Heart left ventricle (tissue), 16 donors: ENCODE results near the gene CASKIN1. TPM values are rescaled to one million over a fixed set of nuclear protein-coding genes. Genes with fewer than 3 reads are reported as not detected.

Experiments used
- ATAC-seq, 4 donors: fragments of 200-7000 bp; cut with Tn5 transposase; one replicate each; pipeline ENCODE4 v1.9.1; 2020 to 2022; ENCODE audit warnings: moderate library complexity in 4 of 4, mild to moderate bottlenecking in 3 of 4, moderate number of reproducible peaks in 1 of 4
- DNase-seq, 5 donors: peaks; one replicate each; pipeline ENCODE4 v3.0.0-alpha.2; 2020
- H3K27ac ChIP-seq, 12 donors: fragments of 200-600 bp; sonication (generic) in 4 of 12; one replicate each; pipeline versions ENCODE4 v1.5.0 to v1.8.0; 2016 to 2022; ENCODE audit warnings: mild to moderate bottlenecking in 2 of 12
- H3K27me3 ChIP-seq, 9 donors: fragments of 200-600 bp; sonication (generic) in 2 of 9; one replicate each; pipeline versions ENCODE4 v1.5.1 to v1.8.0; 2016 to 2022; ENCODE audit warnings: mild to moderate bottlenecking in 3 of 9
- H3K36me3 ChIP-seq, 9 donors: fragments of 200-600 bp; sonication (generic) in 2 of 9; one replicate each; pipeline versions ENCODE4 v1.5.0 to v1.8.0; 2018 to 2022; ENCODE audit warnings: mild to moderate bottlenecking in 2 of 9
- H3K4me1 ChIP-seq, 12 donors: fragments of 200-600 bp; sonication (generic) in 4 of 12; one replicate each; pipeline versions ENCODE4 v1.5.0 to v1.8.0; 2016 to 2022; ENCODE audit warnings: mild to moderate bottlenecking in 3 of 12
- H3K4me3 ChIP-seq, 12 donors: fragments of 200-600 bp; sonication (generic) in 4 of 12; one replicate each; pipeline versions ENCODE4 v1.5.0 to v1.8.0; 2017 to 2022; ENCODE audit warnings: mild to moderate bottlenecking in 9 of 12, moderate library complexity in 4 of 12
- H3K9me3 ChIP-seq, 12 donors: fragments of 200-600 bp; sonication (generic) in 4 of 12; one replicate each; pipeline versions ENCODE4 v1.5.0 to v1.8.0; 2016 to 2022; ENCODE audit warnings: mild to moderate bottlenecking in 1 of 12
- POLR2A ChIP-seq, 2 donors: fragments of 450-650 bp; IDR thresholded peaks; one replicate each; pipeline ENCODE4 v1.6.1; 2017; ENCODE audit warnings: antibody characterized with exemption in 2 of 2, mild to moderate bottlenecking in 2 of 2, moderate library complexity in 2 of 2
- WGBS, 4 donors: extraction: QIAGEN DNeasy Blood & Tissue Kit in 2 of 4; methylation state at CpG; one replicate each; pipeline versions ENCODE4 v1.1.5 to v1.1.7; 2013 to 2018; 5-methylcytosine and 5-hydroxymethylcytosine counted together
- intact Hi-C, 10 donors: fragments of 100-400 bp; cut with DNase I; formaldehyde crosslinking; loops; one replicate each; pipeline versions ENCODE4 v1.11.1 to v1.14.2; 2022
- polyA plus RNA-seq, 2 donors: library from polyadenylated mRNA; stranded (reverse); fragments of 200-250 nt; gene quantifications; one replicate each; pipeline ENCODE4 v1.2.3, GENCODE V29; 2013
- total RNA-seq, 9 donors: library from RNA; depleted of rRNA in 2 of 9; stranded (reverse); fragments of >200 nt in 2 of 9; fragmentation: NEBNext Ultra II Directional in 3 of 9; extraction: Animal tissue kit (Norgen Biotek cat#: 25700) in 3 of 9; gene quantifications; one replicate each; pipeline versions ENCODE4 v1.1.0 to v1.2.4, GENCODE V29; 2016 to 2023
- TF ChIP-seq, protein P1 (sequence below), 12 donors: fragments of 200-600 bp; sonication (generic) in 4 of 12; IDR thresholded peaks; one replicate each; pipeline versions ENCODE4 v1.5.0 to v1.8.0; 2018 to 2022; ENCODE audit warnings: antibody characterized with exemption in 12 of 12, mild to moderate bottlenecking in 5 of 12
- donor health status: ischemic (EF 13 %, LVEDD 7.1; RV severe dilation, severe dysfunction).
- donor health status: healthy with polysubstance abuse.
- donor health status: DM: no; HTN: yes; CAD: no.
- donor health status: DM: no; HTN: no; CAD: no.
- donor health status: ischemic (EF 25% LVEDD 6.9; RV normal size, moderate dysfunction).
- donor health status: ischemic (EF 25% LVEDD 5.7; RV mildly dilated, moderate dysfunction).
- donor health status: healthy.
- donor health status: DM: yes; HTN: yes; CAD: no.
- donor health status: ischemic (EF 35%, LVEDD 5.7; RV mildly dilated, moderate dysfunction).
- donor health status: nonischemic (EF 11% LVEDD 7.7; RV severe dilation, severe dysfunction).
- donor health status: DM: yes; HTN: yes; CAD: no.
- donor health status: PGD.
- donor health status: ischemic (EF 29% LVEDD 5.4; RV normal size, mild dysfunction).
- donor health status: nonischemic (EF 23%, LVEDD 6.1; RV moderate dilation, normal function).

The CASKIN1 gene
- total and polyA plus RNA-seq, 11 donors: 0.37 to 7.0 (median 2.1) TPM

GRCh38 chr16:2229632-2230250 lies 33.3 kb upstream of the CASKIN1 start:
- Histone ChIP-seq H3K27ac (no peak overlapping the region), H3K9me3 (no peaks in the 10 kb centered on the region), H3K4me3 (no peak overlapping the region), H3K4me1 (peaks cover 0 to 20% (median 8%) of the 10 kb centered on the region in 12 donors), H3K36me3 (peaks cover 7 to 80% (median 66%) of the 10 kb centered on the region in 9 donors), H3K27me3 (no peaks in the 10 kb centered on the region)
- ATAC-seq (no peak), DNase-seq (no peak)
- 85 to 93% (median 93%) methylated on average over 15 to 23 of the region's 23 CpGs for WGBS, 4 donors
- TF ChIP-seq, protein P1, sequence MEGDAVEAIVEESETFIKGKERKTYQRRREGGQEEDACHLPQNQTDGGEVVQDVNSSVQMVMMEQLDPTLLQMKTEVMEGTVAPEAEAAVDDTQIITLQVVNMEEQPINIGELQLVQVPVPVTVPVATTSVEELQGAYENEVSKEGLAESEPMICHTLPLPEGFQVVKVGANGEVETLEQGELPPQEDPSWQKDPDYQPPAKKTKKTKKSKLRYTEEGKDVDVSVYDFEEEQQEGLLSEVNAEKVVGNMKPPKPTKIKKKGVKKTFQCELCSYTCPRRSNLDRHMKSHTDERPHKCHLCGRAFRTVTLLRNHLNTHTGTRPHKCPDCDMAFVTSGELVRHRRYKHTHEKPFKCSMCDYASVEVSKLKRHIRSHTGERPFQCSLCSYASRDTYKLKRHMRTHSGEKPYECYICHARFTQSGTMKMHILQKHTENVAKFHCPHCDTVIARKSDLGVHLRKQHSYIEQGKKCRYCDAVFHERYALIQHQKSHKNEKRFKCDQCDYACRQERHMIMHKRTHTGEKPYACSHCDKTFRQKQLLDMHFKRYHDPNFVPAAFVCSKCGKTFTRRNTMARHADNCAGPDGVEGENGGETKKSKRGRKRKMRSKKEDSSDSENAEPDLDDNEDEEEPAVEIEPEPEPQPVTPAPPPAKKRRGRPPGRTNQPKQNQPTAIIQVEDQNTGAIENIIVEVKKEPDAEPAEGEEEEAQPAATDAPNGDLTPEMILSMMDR (IDR thresholded peaks at IDR 0.05): no peak
- TF ChIP-seq POLR2A (IDR thresholded peaks at IDR 0.05): no peak
- intact Hi-C loops: no loop called here

- no peak for ATAC-seq
- intact Hi-C loops: no loop called here
Observed at GRCh38 chr16:2229091-2229490, 32.7 kb upstream of the CASKIN1 start.

DNA sequence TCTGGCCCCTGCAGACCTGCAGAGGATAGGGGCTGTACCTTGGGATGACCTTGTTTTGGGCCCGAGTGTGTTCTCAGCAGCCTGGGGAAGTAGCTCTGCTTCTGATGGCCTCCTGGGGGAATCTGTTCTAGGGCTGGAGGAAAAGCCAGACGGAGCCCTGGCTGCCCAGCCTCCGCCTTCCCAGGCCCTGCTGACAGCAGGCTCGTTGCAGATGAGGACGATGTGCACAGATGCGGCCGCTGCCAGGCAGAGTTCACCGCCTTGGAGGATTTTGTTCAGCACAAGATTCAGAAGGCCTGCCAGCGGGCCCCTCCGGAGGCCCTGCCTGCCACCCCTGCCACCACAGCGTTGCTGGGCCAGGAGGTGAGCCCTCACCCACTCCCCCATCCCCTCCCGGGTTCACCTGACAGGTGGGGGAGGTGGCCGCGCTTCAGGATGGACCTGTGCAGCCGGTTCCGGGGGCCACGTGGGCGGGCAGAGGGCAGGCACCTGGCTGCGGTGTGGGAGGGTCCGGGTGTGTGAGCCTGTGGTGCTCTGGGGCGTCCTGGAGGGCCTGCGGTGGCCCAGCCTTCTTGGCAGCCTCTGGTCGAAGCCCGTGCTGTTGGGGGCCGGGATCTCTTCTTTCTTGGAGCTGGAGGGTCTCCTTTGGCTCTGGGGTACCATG lies 31.9 kb upstream of the CASKIN1 start:
- Histone ChIP-seq H3K27ac (no peak overlapping the region), H3K9me3 (no peaks in the 10 kb centered on the region), H3K4me3 (no peak overlapping the region), H3K36me3 (peaks cover 7 to 66% (median 51%) of the 10 kb centered on the region in 9 donors), H3K27me3 (no peaks in the 10 kb centered on the region), H3K4me1 (peaks cover 0 to 28% (median 14%) of the 10 kb centered on the region in 12 donors)
- TF ChIP-seq POLR2A (IDR thresholded peaks at IDR 0.05): no peak
- TF ChIP-seq, protein P1 (IDR thresholded peaks at IDR 0.05): no peak
- no peak for DNase-seq
- WGBS, 4 donors: 86 to 91% (median 88%) methylated on average over 14 to 25 of the region's 25 CpGs
- ATAC-seq: no peak
- intact Hi-C loops: no loop called here

More at GRCh38 chr16:2229091-2229490, 32.7 kb upstream of the CASKIN1 start:
- Histone ChIP-seq H3K27ac (no peak overlapping the region), H3K4me3 (no peak overlapping the region), H3K9me3 (no peaks in the 10 kb centered on the region), H3K4me1 (peaks cover 0 to 27% (median 13%) of the 10 kb centered on the region in 12 donors), H3K27me3 (no peaks in the 10 kb centered on the region), H3K36me3 (peaks cover 7 to 74% (median 59%) of the 10 kb centered on the region in 9 donors)
- no peak for TF ChIP-seq POLR2A (IDR thresholded peaks at IDR 0.05)
- TF ChIP-seq, protein P1 (IDR thresholded peaks at IDR 0.05): no peak
- 81 to 92% (median 88%) methylated on average over 12 of the region's 12 CpGs for WGBS, 4 donors
- DNase-seq: no peak

DNA sequence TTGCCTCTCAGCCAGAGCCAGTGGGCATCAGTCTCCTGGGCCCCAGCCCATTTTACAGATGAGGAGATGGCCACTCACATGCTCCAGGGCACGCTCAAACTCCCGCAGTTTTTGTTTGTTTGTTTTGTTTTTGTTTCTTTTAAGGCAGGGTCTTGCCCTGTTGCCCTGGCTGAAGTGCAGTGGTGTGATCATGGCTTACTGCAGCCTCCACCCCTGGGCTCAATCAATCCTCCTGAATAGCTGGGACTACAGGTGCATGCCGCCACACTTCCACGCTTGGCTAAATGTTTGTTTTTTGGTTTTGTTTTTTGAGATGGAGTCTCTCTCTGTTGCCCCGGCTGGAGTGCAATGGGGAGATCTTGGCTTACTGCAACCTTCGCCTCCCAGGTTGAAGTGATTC lies 30.5 kb upstream of the CASKIN1 start:
- DNase-seq: no peak
- Histone ChIP-seq H3K4me1 (peaks cover 0 to 31% (median 17%) of the 10 kb centered on the region in 12 donors), H3K9me3 (no peaks in the 10 kb centered on the region), H3K36me3 (peaks cover 4 to 52% (median 37%) of the 10 kb centered on the region in 9 donors), H3K27me3 (no peaks in the 10 kb centered on the region), H3K27ac (no peak overlapping the region), H3K4me3 (no peak overlapping the region)
- intact Hi-C loops: loop anchor here in 1 of 10 donors (2.0 kb wide), 1 partner anchor 22 kb away; no protein-coding TSS in a partner anchor
- WGBS, 4 donors: 92 to 94% (median 93%) methylated on average over 6 of the region's 6 CpGs
- ATAC-seq: no peak
- TF ChIP-seq, protein P1 (IDR thresholded peaks at IDR 0.05): no peak
- TF ChIP-seq POLR2A (IDR thresholded peaks at IDR 0.05): no peak
